SW480 (cell line): ENCODE results near the gene CPB2.

Experiments used
- DNase-seq: peaks from one replicate; pipeline ENCODE4 v3.0.0-alpha.2; 2016; ENCODE audit warnings: low spot score

Gene CPB2

DNA sequence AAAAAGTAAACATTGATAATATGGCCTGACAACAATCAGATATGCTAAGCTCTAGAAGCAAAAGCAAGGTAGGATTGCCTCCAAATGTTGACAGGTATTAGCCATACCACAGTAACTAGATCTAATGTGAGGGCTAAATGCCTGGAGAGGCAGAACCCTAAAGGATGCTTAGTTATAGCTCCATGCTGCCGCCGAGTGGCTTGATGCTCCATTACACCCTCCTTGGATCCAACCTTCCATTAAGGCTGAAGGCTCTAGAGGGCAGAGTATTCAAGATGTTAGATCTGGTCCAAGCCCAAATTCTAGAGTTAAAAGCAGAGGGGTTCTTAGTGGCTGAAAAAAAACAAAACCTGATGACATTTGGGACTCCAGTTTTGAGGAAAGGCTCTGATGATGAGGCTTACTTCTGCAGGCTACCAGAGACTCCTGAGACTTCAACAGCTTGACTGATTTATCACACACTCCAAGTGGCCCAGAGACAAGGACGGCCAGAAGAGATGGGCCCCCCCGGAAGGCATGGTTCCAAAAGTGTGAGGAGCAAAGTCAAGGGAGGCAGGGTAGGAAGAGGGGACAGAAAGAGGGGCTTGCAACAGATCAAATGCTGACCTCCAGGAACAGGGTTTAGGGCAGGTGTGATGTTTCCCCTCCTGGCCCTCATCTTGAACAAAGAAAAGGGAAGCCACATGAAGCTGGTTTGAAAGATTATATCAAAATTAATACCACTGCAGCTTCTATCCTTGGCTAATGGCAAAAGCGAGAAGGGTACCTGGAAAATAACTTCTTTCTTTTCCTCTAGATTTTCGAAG is 21.9 kb upstream of the CPB2 start:
- DNase-seq = peak; percentile 72

DNA sequence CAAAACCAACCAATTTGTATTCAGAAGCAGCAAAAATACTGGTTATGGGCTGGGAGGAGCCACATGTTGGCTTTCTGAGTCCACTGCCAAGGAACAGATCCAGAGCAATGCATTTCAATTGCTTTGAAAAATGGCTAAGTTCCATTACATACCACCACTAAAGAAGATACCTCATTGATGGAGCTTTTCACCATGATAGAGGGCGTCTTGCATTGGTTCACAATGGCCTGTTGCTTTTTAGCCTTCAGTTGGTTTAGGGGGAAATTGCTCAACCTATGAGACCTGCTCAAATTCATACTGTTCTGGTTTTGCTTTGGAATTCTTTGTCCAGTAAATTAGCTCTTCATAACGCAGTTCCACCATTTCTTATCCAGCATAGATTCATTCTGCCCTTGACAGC is 21.2 kb upstream of the CPB2 start:
- no peak for DNase-seq

DNA sequence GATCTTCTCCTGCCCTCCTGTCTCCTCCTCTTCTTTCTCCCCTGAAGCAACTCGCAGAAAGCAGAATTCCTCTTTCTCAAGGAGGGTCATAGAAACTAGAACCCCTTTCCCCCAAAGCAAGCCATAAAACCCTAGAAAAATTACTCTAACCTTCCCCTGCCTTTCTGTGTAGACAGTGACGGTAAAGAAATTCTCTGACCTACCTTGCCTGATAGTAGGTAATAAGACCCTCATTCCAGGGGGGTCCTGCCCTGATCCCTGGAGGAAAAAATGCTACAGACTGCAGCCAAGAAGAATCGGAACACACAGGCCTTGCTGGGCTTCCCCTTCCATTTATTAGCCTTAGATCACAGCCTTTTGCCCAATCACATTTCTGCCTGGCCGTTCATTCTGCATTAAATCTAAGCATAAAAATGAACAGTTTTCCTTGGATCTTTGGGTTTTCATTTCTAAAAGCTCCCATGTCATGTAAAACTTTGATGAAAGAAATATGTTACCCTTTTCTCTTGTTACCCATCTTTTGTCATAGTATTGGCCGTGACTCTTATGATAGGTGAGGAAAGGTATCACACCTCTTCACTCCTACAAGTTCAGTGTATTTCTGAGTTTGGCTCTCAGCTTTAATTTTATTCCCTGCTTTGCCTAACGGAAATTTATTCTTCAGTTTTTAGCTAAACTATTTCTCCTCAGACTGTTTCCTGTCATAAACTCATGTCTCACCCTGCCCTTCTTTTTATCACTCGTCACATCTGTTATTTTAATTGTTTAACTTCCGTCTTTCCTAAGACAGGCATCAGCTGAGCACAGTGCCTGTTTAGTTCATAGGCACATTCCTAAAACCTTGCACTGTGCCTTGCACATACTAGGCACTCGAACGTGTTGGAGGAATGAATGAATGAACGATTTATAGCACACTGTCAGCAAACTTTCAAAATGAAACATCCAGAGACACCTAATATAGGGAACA is 20.4 kb upstream of the CPB2 start:
- DNase-seq = no peak

GRCh38 chr13:46124531-46124966 is 19.7 kb upstream of the CPB2 start:
- DNase-seq = no peak

- DNase-seq = no peak
These were observed 17.5 kb upstream of the CPB2 start for GRCh38 chr13:46122304-46122703.

DNA sequence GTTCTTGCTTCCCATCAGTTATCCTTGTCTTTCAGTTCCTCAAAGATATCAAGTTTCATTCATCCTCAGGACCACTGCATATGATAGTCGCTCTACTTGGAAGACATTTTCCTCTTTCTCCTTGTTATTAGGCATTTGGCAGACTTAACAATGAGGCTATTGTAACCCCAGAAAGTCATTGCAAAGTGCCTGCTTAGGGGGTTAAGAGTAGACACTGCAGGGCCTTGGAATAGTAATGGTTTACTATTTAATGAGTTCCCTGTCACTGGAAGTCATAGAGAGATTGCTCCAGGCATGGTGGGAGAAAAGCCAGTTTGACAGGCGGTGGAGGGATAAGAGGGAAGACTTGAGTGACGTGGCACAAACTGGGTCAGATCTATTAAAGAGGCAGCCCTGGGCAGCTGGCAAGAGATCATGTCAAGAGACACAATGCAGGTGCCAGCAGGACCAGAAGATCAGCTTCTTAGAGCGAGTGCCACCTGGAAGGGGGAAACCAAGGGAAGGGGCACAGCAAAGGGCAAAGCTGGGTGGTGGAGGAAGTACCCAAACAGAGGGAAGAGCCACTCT is 16.8 kb upstream of the CPB2 start:
- DNase-seq = no peak

DNA sequence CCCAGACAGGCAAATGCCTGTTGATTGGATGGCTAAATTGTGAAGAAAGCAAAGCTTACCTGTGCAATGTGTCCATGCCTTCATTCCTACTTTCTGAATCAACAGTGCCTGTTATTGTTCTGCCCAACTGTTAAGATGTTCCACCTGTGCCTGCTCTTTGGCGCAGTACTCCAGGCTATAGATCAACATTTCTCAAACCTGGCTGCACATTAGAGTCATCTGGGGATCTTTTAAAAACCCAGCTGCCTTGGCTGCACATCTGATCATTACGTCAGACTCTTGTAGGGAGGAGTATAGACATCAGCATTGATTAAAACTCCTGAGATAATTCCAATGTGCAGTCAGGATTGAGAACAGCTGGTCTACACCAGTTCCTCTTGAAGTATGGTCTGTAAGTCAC is 16.2 kb upstream of the CPB2 start:
- no peak for DNase-seq

- no peak for DNase-seq
These were observed 15.2 kb upstream of the CPB2 start for GRCh38 chr13:46119883-46120614.

DNA sequence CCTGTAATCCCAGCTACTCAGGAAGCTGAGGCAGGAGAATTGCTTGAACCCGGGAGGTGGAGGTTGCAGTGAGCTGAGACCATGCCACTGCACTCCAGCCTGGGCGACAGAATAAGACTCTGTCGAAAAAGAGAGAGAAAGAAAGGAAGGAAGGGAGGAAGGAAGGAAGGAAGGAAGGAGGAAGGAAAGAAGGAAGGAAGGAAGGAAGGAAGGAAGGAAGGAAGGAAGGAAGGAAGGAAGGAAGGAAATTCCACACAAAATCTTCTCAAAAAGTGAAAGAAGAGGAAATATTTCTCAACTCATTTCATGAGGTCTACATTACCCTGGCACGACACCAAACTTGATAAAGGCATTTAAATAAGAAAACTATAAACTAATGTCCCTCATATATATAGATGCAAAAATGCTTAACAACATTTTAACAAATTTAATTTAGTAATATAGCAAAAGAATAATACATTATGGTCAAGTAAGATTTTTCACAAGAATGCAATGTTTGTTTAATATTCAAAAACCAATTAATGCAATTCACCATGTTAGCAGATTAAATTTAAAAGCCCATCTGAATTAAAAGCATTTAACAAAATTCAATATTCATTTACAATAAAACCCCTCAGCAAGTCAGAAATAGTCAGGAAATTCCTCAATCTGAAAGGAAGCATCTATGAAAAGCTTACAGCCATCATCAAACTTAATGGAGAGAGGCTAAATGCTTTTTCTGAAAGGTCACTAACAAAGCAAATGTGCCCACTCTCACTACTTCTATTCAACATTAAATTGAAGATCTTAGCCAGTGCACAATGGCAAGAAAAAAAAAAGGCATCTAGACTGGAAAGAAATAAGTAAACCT is 12.0 kb upstream of the CPB2 start:
- DNase-seq = no peak

- no peak for DNase-seq
These were observed 9.8 kb upstream of the CPB2 start for GRCh38 chr13:46114613-46115012.

DNA sequence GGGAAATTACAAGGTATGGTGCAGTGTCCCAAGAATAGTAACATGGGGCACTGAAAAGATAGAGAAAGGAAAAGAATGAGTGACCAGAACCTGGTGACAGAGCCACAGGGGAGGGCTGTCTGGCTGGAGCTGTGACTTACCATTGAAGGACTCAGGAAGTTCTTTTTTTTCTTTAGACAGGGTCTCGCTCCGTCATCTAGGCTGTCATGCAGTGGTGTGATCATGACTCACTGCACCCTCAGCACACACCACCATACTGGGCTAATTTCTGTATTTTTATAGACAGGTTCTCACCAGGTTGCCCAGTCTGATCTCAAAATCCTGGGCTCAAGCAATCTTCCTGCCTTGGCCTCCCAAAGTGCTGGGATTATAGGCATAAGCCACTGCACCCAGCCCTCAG is 8.8 kb upstream of the CPB2 start:
- DNase-seq = no peak

DNA sequence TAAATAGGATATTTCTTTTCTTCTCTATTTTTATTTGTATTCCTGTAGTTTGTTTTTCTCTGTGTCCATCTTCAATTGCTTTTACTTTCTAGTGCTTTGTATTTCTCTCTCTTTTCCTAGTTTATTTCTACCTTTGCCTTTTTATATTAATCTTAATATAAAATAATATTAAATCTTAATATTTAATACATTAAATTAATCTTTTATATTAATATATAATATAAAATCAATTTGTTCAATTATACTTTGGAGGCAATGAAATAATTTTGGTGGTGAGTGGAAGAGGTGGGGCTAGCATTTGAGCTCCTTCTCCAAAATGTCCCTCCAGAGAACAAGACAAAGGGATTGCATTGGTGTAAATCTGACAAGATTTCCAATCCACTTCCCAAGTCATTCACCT is 6.3 kb upstream of the CPB2 start:
- DNase-seq = no peak

DNA sequence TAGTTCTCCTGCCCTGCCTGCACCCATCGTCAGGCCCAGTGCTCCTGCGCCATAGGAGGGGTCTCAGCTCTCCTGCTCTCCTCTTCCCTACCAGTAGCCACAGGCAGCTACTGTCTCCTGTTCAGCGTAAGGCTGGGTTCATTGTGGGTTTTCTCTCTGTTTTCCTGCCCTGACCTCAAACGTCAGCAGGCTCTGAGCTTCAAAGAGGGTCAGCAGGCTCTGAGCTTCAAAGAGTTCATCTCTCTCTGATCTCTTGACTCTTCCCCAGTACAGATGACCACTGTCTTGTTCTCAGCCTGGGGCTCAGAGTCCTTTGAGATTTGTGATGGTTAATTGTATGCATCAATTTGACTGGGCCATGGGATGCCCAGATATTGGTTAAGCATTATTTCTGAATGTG is 4.6 kb upstream of the CPB2 start:
- DNase-seq = peak; percentile 9

DNA sequence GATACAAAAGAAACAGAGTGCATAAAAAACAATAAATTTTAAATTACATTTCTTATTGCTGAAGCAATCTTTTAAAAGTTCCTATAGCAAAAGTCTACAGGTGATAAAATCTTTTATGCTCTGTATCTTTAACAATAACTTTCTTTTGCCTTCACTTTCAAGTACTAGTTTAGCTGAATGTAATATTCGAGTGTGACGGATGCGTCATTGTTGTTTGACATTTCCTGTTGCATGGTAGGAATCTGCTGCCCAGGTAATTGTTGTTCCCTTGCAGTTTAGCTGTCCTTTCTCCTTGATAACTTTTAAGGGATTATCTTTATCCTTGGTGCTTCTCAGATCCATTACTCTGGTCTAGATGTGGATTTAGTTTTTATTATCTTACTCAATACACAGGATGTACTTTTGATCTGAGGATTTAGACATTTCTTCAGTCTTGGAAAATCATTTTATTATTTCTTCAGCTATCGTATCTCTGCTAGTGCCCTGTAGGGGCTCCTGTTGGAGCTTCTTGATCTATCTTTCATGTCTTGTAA is 2.1 kb upstream of the CPB2 start:
- DNase-seq = no peak

DNA sequence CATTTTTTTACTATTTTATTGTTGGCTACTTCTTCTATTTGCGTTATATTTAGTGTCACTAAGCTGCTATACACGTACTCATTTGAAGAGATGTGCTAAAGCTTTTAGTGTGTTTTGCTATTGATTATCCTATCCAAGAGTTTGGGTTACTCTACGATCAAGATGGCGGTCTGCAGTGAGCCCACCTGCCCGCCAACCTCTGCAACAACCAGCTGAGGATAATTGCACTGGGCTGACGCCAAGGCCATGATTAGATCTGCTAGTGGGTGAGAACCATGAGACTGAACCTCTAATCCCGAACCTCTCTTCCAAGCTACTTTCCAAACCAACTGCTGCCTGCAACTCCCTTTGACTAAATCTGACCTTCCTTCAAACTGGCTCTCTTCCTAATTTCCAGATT is 1.8 kb downstream of the CPB2 start:
- no peak for DNase-seq

- no peak for DNase-seq
These were observed 2.6 kb downstream of the CPB2 start for GRCh38 chr13:46102255-46102605.

DNA sequence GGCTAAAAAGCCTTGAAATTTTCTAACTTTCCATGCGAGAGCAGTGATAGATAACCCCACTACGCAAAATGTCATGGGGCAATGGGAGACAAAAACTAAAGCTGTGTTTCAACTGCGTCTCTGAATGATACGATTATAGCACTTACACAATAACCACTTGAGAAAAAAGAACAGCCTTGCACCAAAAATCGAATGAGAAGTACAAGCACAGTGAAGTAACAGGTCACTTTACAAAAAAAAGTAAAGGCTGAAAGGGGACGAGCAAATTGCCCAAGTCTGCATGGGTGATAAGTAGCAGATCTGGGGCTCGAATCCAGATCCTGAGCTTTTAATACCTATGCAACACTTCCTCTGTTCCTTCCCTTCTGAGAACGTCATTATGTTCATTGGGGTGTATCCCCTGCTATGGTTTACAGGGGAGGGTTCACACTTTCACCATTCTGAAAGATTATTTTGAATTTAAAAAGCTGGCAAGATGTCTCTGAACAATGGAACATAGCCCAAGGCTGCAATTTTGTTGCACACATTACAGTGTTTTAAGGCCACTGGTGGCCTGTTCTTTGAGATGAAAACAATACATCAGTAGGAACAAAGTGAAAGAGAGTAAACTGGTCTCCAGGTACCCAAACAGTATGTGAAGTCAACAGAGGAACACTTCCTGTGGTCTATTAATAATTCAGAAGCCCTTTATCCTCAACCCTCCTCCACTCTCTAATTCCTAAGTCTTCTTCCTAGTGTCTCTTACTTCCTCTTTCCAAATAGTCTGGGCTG is 3.2 kb downstream of the CPB2 start:
- DNase-seq = no peak

DNA sequence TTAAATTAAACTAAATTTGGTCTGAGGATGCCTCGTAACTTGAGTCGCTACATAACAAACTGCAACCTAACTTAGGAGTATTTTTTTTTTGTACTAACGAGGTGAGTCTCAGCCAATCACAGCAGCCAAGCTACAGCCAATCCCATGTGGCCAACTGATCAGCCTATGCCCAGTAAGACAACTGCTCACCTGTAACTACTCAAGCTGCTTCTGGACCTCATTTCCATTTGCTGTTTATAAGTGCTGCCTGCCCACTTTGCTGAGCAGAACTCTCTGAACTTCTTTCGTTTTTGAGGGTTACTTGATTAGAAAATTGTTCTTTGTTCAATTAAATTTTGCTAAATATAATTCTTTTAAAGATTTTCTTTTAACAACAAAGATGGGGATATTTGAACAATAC is 3.8 kb downstream of the CPB2 start:
- DNase-seq = no peak

- DNase-seq = no peak
These were observed 4.5 kb downstream of the CPB2 start for GRCh38 chr13:46100191-46100815.

DNA sequence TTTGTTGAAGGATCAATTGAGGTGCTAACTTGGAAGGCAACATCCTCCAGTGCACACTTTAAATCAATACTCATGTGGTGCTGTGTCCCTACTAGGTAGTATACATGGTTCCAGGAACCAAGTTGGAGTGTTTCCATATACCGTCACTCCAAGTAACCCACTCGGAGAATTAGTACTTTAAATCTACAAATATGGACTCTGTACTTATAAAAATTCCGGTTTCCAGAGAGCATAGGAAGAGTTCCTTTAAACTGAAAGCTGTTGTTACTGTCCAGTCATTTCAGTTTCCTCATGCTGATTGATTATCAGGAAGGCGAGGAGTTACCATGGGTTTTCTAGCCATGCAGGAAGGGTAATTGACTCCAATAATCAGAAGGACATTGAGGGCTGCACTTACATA is 7.2 kb downstream of the CPB2 start:
- DNase-seq = no peak
